ENCODE data around the gene EMC6.

EMC6 gene

DNA sequence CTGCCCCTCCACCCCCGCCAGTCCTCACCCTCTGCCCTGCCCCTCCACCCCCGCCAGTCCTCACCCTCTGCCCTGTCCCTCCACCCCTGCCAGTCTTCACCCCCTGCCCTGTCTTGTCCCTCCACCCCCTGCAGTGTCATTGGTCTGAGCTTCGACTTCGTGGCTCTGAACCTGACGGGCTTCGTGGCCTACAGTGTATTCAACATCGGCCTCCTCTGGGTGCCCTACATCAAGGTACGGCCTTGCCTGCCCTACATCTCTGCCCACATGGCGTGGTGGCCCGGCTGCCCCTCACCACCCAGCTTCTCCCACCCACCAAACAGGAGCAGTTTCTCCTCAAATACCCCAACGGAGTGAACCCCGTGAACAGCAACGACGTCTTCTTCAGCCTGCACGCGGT, 12.3 kb upstream of the EMC6 start:
- no peak for DNase-seq (ENCODE audit: low read depth)

- no peak for DNase-seq (ENCODE audit: low read depth)
Measured at GRCh38 chr17:3656755-3657587, 11.6 kb upstream of the EMC6 start.

DNA sequence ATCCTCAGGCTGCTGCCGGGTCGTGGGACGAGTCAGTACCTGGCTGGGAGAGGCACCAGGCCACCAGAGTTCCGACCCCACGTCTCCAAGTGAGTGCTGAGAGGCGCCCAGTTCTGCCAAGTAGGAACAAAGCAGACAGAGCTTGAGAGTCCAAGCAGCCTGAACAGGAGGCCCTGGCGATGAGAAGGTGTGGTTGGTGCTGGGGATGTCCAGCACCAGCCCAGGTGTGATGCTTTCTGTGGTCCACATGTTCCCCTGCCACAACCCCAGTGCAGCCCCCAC, 11.1 kb upstream of the EMC6 start:
- DNase-seq (ENCODE audit: low read depth) = no peak

DNA sequence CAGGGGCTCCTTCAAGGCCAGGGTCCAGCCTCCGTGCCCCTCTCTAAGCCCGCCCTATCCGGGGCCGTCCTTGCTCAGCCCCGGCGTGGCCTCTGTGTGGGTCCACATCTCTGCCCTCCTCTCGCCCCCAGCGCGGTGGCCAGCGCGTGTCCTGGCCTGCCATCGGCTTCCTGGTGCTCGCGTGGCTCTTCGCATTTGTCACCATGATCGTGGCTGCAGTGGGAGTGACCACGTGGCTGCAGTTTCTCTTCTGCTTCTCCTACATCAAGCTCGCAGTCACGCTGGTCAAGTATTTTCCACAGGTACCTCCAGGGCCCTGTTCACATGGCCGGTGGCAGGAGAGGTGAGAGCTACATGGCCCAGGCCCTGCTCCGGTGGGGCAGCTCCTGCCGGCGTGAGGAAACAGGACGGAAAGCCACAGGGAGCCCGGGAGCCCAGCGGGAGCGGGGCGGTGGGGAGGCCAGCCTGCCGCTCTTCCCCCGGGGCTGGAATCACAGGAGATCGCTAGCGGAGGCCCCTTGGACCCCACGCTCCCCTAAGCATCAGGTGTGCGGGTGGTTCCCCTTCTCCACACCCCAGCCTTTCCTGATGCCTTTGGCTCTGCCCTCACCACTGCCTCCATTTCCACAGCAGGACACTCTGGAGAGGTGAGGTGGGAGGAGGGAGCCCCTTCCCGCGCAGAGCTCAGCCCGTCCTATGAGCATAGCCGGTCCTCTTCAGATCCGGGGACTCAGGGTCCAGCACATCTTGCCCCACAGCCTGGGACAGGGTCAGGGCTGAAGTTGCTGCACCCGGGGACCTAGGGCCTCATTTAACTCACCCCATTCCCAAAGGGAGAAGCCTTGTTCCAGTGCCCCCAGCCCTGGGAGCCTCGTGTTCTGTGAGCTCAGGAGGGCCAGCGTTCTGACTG, 10.5 kb upstream of the EMC6 start:
- DNase-seq (ENCODE audit: low read depth) = no peak

DNA sequence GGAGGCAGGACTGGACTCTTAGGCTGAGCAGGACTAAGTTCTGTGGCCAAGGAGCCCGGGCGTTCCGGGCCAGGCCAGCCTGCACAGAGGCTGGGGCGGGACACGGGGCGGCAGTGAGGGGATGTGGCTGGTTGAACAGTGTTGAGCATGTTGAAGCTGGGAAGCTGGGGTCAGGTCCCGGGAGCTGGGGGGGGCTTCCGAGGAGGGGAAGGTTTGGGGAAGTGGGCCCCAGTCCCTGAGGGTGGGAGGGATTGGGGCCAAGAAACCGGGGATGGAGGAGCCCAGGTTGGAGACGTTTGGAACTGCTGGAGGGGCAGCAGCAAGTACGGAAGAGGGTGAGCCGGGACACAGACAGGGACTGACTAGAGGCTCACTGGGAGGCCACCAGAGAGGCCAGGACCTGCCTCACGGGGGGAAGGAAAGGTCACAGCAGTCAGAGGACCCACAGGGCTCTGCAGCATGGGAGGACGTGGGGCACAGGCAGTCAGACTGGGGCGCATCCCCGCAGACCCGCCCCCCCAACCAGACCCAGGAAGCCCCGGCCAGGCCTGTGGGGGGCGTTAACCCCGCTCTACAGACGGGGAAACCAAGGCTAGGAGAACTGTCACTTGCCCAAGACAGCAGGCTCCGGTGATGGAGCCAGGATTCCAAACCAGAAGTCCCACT, 9.7 kb upstream of the EMC6 start:
- no peak for DNase-seq (ENCODE audit: low read depth)

GRCh38 chr17:3659541-3660111, 9.0 kb upstream of the EMC6 start:
- peak; percentile 22 for DNase-seq (ENCODE audit: low read depth)

GRCh38 chr17:3660311-3660891, 8.2 kb upstream of the EMC6 start:
- no peak for DNase-seq (ENCODE audit: low read depth)

DNA sequence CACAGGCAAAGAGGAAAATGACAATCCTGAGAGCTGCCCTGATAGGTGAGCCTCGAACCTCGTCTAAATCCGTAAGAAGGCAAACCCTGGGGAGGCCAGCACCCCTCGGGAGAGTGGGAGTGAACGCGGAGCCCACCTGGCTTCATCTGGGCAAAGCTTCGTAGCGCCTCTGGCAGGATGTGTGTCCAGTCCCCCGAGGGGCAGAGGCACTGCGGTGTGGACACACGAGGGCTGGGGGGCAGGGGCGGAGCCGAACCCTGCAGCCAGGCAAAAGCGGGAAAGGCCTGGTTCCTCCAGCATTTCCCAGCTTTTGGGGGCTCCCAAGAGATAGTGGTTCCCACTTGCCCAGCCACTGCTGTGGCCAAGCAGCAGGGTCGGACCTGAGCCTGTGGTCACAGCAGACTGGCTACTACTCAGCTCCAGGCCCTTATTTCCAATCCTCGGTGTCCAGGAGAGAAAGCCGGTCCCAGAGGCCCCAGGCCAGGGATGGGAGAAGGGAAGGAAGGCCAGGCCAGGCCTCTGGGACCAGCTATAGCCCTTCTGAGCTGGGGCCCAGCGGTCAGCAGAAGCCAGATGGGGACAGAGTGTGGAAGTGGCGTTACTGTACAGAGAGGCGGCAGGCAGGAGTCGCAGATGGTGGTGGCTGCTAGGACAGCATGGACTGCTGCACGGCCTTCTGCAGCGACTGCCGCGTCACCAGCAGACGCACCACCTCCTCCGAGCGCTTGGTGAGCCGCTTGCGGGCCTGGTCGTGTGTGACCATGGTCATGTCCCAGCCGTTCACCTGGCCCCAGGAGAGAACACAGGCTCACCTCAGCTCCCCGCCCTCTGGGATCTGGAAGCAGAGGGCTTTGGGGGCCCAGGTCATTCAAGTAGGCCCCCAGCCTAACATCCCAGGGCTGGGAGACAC, 5.3 kb upstream of the EMC6 start:
- DNase-seq (ENCODE audit: low read depth) = no peak

DNA sequence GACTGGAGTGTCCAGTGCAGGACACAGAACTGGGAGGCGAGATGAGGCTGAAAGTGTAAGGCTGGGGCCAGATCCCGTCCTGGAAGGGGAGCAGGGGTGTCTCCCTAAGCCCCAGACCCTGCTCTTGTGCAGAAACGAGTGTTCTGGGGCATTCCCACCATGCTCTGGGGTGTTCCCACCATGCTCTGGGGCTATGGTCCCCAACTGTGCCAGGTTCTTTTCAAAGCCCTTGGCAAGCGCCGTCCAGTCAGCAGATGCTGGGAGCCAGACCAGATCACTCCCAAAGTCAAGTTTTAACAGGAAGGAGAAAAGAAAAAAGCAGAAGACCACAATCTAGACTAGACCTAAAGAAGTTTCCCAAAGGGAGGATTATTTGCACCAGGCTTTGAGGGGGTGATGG, 2.8 kb upstream of the EMC6 start:
- no peak for DNase-seq (ENCODE audit: low read depth)

DNA sequence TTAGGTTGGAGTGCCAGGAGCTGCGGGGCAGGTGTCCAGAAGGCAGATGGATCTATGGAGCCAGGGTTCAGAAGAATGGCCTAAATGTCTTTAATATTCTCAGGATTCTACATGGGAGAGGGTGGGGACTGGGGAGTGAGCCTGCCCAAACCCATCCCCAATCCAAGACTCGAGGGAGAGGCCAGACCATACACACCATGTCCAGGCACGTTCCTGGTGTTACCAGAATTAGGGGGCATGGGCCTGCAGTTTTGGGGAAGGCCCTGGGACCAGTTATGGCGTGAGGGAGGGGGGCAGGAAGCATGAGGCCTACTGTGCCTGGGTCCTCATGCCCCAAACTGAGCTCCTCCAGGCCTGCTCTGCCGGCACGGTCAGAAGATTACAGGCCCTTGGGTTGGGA, 2.1 kb upstream of the EMC6 start:
- DNase-seq (ENCODE audit: low read depth) = no peak

DNA sequence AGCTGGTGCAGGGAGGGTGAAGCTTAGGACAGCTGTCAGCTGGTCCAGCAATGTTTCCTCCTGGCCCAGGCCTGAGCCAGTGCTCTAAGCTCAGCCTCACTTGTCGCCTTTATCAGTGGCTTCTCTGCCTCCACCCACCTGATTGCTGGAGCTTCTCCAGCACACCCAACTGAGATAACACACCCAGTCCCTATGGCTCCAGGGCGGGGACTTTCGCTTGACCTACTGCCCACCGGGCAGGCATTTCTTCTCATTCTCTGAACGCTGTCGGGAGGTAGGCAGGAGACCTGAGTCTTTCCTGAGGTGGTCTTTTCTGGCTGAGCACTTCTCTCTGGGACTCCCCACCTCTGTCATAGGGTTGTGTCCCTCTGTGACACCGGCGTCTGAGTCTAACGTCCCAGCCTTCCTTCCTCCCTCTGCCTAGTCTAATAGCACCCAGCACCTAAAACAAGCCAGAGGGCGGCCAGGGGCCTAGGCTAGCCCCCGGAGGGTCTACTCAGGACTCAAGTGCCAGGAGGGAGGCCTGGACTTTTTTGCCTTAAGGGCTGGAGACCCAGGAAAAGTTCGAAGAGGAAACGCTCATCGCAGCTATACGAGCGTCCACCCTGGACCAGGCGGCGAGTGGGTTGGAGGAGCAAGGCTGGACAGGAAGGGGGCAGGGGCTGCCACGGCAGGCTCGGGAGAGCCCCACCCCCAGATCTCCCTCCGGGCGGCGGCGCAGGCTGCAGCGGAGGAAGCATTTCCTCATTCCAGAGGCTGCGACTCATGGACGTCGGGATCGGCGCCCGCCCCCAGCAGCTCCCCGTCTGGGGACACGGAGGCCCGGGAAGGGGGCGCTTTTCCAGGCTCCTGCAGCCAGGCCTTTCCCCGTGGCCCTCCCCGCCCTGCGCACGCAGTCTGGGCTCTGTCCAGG, 990 bp upstream of the EMC6 start:
- peak; percentile 57 for DNase-seq (ENCODE audit: low read depth)

DNA sequence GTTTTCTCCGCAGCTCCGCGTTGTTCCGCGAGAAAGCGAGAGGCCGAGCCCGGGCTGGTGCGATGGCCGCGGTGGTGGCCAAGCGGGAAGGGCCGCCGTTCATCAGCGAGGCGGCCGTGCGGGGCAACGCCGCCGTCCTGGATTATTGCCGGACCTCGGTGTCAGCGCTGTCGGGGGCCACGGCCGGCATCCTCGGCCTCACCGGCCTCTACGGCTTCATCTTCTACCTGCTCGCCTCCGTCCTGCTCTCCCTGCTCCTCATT, 404 bp downstream of the EMC6 start:
- no peak for DNase-seq (ENCODE audit: low read depth)

DNA sequence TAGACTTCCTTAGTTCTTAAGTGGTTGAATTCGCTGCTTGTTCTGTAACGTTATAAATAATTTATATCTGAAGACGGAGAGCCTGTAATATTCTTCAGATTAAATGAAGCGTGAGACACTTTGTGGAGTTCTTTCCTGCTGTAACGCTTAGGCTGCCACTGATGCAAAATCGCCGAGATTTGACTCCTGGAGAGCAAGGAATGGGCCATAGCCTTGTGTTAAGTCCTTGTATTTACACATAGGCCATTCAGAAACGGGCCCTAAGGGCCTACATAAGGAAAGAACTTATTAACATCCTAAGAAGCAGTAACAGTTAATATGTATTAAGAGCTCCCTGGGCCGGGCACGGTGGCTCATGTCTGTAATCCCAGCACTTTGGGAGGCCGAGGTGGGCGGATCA, 936 bp downstream of the EMC6 start:
- DNase-seq (ENCODE audit: low read depth) = no peak

- DNase-seq (ENCODE audit: low read depth) = no peak
Measured at GRCh38 chr17:3672571-3672970, 4.0 kb downstream of the EMC6 start.

DNA sequence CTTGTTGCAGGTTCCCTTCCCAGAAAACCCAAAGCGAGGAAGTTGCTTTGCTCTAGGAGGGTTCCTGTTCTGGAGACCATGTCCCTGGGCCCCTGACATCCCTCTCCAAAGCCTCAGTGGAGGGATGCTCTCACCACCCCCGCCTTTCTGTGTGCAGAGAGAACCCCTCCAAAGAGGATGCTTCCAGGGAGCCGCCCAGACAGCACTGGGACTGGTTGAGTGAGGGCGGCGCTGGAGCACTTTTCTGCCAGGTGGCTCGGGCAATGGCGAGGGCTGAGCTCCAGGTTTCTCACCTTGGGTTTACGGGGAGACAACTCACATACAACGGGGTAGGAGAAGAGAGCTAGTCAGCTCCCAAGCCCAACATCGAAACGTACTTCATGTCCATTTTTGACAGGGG, 7.3 kb downstream of the EMC6 start:
- no peak for DNase-seq (ENCODE audit: low read depth)

GRCh38 chr17:3678095-3678820, 9.6 kb downstream of the EMC6 start:
- no peak for DNase-seq (ENCODE audit: low read depth)

GRCh38 chr17:3678821-3679530, 10.4 kb downstream of the EMC6 start:
- DNase-seq (ENCODE audit: low read depth) = no peak

DNA sequence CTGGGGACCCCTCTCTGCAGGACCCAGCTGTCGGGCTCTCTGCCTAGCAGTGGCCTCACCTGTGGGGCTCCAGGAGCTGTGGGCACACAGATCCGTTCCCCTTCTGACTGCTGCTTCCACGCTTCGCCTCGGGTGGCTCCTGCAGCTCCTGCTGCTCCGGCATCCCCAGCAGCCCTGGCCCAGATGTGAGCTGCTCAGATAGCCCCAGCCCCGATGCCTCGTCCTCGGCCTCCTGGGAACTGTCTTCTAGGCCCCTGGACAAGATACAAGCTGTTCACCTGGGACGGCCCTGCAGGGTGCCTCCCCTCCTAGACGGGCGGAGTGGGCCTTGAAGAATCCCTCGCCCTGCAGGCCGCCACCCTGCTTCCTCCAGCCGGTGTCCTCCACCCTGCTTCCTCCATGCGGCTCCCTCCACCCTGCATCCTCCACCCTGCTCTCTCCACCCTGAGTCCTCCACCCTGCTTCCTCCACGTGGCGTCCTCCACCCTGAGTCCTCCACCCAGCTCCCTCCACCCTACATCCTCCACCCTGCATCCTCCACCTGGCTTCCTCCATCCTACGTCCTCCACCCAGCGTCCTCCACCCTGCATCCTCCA, 11.0 kb downstream of the EMC6 start:
- DNase-seq (ENCODE audit: low read depth) = no peak

DNA sequence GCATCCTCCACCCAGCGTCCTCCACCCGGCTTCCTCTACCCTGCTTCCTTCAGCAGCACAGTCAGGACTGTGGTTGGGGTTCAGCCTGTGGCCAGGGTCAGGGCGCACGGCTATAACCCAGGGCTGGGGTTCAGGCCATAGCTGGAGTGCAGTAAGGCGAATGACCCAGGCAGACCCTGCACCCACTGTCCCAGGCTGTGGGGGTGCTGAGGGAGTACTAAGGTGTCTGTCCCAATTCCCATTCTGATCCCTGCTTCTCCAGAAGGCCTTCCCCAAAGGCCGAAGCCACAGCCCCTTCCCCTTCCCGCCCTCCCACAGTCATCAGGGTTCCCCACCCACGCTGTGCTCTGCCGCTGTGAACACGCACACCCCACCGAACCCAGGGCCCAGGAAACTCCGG, 12.4 kb downstream of the EMC6 start:
- DNase-seq (ENCODE audit: low read depth) = no peak

Measured in HS-27A (cell line).